Gastroesophageal sphincter (tissue), 3 donors: ENCODE measurements around the gene BLOC1S1.

Experiments used
- CTCF ChIP-seq, 4 experiments: fragments of 200-600 bp in 2 of 4; fragments of 450-650 bp in 2 of 4; sonication (generic) in 1 of 4; IDR thresholded peaks; one replicate each; pipeline ENCODE4 v1.5.1; 2017 to 2019; ENCODE audit warnings: antibody characterized with exemption in 4 of 4, mild to moderate bottlenecking in 2 of 4, moderate library complexity in 2 of 4
- POLR2A ChIP-seq, 2 donors: fragments of 450-650 bp; IDR thresholded peaks; one replicate each; pipeline ENCODE4 v1.6.1; 2017; ENCODE audit warnings: antibody characterized with exemption in 2 of 2, mild to moderate bottlenecking in 2 of 2, moderate library complexity in 1 of 2

GRCh38 chr12:55745361-55746173 lies 29.7 kb downstream of the BLOC1S1 start:
- TF ChIP-seq CTCF (IDR thresholded peaks at IDR 0.05) (no peak), POLR2A (IDR thresholded peaks at IDR 0.05) (no peak)
